Panc1 (cell line): Measurements from ENCODE around the gene DOCK8. TPM values are rescaled to one million over a fixed set of nuclear protein-coding genes. Genes with fewer than 3 reads are reported as not detected.

Source experiments
- ATAC-seq: fragments of 200-7000 bp; cut with Tn5 transposase; 2 replicates; pipeline ENCODE4 v1.9.1; 2020; ENCODE audit warnings: mild to moderate bottlenecking, moderate library complexity
- BruUV-seq: library from RNA; stranded (reverse); fragments of 400-500 nt; replicated peaks from 2 replicates; lab custom pipeline; 2021; lab: Mats Ljungman, UMichigan
- CTCF ChIA-PET: fragments of 300-600 bp; sonication (Branson Sonifier 250); formaldehyde crosslinking; loops from one replicate; lab custom pipeline; 2022; ENCODE audit warnings: antibody characterized with exemption; lab: Charles Lee
- POLR2A ChIA-PET: fragments of 300-600 bp; sonication (Branson Sonifier 250); formaldehyde crosslinking; loops from one replicate; lab custom pipeline; 2022; ENCODE audit warnings: antibody characterized with exemption; lab: Charles Lee
- DNase-seq: peaks from one replicate; pipeline ENCODE4 v3.0.0-alpha.2; 2010; ENCODE audit warnings: low read depth, low spot score
- H3K27ac ChIP-seq: 2 replicates; pipeline ENCODE4 v1.5.1; 2011; ENCODE audit warnings: mild to moderate bottlenecking, low read length, inconsistent platforms
- H3K27me3 ChIP-seq: fragments of 200-500 bp; sonication (Bioruptor generic); 2 replicates; pipeline ENCODE4 v1.6.0; 2014; ENCODE audit warnings: low read length, inconsistent platforms; ENCODE audit not compliant: control insufficient read depth, insufficient read depth
- H3K36me3 ChIP-seq: fragments of 200-500 bp; sonication (Bioruptor generic); 2 replicates; pipeline ENCODE4 v1.5.1; 2014; ENCODE audit warnings: inconsistent platforms, mild to moderate bottlenecking, low read length, moderate library complexity; ENCODE audit not compliant: control insufficient read depth, insufficient read depth
- H3K4me1 ChIP-seq: 2 replicates; pipeline ENCODE4 v1.5.1; 2011; ENCODE audit warnings: inconsistent platforms, mild to moderate bottlenecking, low read length, moderate library complexity; ENCODE audit not compliant: control insufficient read depth, insufficient read depth
- H3K4me3 ChIP-seq, 2 experiments: 2 replicates each; pipeline ENCODE4 v1.5.1; 2011 to 2012; ENCODE audit warnings: low read depth in 2 of 2, low read length in 2 of 2, mild to moderate bottlenecking in 2 of 2, inconsistent platforms in 1 of 2, moderate library complexity in 1 of 2
- H3K9me3 ChIP-seq: fragments of 200-500 bp; sonication (Bioruptor generic); 2 replicates; pipeline ENCODE4 v1.5.1; 2014; ENCODE audit warnings: low read depth, mild to moderate bottlenecking, inconsistent platforms, low read length, moderate library complexity; ENCODE audit not compliant: control insufficient read depth, insufficient read depth
- POLR2AphosphoS5 ChIP-seq: IDR thresholded peaks from 2 replicates; pipeline ENCODE4 v1.6.1; 2012; ENCODE audit warnings: mild to moderate bottlenecking, low read depth, low read length, moderate library complexity
- SIN3A ChIP-seq: IDR thresholded peaks from 2 replicates; pipeline ENCODE4 v1.6.1; 2012; ENCODE audit warnings: low read depth, mild to moderate bottlenecking, low read length, moderate library complexity, borderline replicate concordance; ENCODE audit not compliant: insufficient read depth
- TCF7L2 ChIP-seq: IDR thresholded peaks from 2 replicates; pipeline ENCODE4 v1.6.1; 2011; ENCODE audit warnings: mild to moderate bottlenecking, low read depth, low read length, inconsistent platforms
- in situ Hi-C: cut with HindIII; loops from 2 replicates; pipeline ENCODE4 v1.10.0; 2016; ENCODE audit warnings: low sequenced_read_pairs, low pct_unique_long_range_greater_than_20kb
- intact Hi-C: fragments of 100-400 bp; cut with micrococcal nuclease; formaldehyde crosslinking; loops from one replicate; pipeline ENCODE4 v1.10.0; 2022; ENCODE audit not compliant: unreplicated experiment
- total RNA-seq: library from RNA; stranded (reverse); gene quantifications from one replicate; pipeline ENCODE4 v1.2.1, GENCODE V29; 2021; ENCODE audit not compliant: unreplicated experiment
- TF ChIP-seq, protein P1 (sequence below), 2 experiments: IDR thresholded peaks; 2 replicates each; pipeline ENCODE4 v1.6.1; 2011 to 2012; ENCODE audit warnings: low read depth in 2 of 2, control low read depth in 1 of 2, low read length in 1 of 2, mild to moderate bottlenecking in 1 of 2, moderate library complexity in 1 of 2; ENCODE audit not compliant: insufficient read depth in 1 of 2
- TF ChIP-seq, protein P2 (sequence below): fragments of 450-650 bp; IDR thresholded peaks from 2 replicates; pipeline ENCODE4 v1.5.1; 2017; ENCODE audit warnings: mild to moderate bottlenecking

The DOCK8 gene
- total RNA-seq, 1 experiment from 2014 or later, result 1.4 TPM

GRCh38 chr9:503326-503725 lies 288.7 kb downstream of the DOCK8 start:
- Histone ChIP-seq H3K9me3 (no peaks in the 10 kb centered on the region), H3K27me3 (no peaks in the 10 kb centered on the region), H3K4me1 (no peaks in the 10 kb centered on the region; the same call in 1 of the 2 replicates), H3K4me3 (peak overlapping the region; percentile 46 to 54), H3K36me3 (no peaks in the 10 kb centered on the region), H3K27ac (peak overlapping the region; percentile 68)
- ChIA-PET POLR2A (no interaction called here), CTCF (no interaction called here)
- intact Hi-C loops, result no loop called here
- no TSS peak for BruUV-seq
- TF ChIP-seq POLR2AphosphoS5, result no peak
- no peak for TF ChIP-seq TCF7L2
- no peak for TF ChIP-seq SIN3A
- TF ChIP-seq, protein P1, sequence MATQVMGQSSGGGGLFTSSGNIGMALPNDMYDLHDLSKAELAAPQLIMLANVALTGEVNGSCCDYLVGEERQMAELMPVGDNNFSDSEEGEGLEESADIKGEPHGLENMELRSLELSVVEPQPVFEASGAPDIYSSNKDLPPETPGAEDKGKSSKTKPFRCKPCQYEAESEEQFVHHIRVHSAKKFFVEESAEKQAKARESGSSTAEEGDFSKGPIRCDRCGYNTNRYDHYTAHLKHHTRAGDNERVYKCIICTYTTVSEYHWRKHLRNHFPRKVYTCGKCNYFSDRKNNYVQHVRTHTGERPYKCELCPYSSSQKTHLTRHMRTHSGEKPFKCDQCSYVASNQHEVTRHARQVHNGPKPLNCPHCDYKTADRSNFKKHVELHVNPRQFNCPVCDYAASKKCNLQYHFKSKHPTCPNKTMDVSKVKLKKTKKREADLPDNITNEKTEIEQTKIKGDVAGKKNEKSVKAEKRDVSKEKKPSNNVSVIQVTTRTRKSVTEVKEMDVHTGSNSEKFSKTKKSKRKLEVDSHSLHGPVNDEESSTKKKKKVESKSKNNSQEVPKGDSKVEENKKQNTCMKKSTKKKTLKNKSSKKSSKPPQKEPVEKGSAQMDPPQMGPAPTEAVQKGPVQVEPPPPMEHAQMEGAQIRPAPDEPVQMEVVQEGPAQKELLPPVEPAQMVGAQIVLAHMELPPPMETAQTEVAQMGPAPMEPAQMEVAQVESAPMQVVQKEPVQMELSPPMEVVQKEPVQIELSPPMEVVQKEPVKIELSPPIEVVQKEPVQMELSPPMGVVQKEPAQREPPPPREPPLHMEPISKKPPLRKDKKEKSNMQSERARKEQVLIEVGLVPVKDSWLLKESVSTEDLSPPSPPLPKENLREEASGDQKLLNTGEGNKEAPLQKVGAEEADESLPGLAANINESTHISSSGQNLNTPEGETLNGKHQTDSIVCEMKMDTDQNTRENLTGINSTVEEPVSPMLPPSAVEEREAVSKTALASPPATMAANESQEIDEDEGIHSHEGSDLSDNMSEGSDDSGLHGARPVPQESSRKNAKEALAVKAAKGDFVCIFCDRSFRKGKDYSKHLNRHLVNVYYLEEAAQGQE (IDR thresholded peaks at IDR 0.05; ENCODE audit: insufficient read depth in 1 of 2, low read depth in 2 of 2, low read length in 1 of 2), result no peak
- TF ChIP-seq, protein P2, sequence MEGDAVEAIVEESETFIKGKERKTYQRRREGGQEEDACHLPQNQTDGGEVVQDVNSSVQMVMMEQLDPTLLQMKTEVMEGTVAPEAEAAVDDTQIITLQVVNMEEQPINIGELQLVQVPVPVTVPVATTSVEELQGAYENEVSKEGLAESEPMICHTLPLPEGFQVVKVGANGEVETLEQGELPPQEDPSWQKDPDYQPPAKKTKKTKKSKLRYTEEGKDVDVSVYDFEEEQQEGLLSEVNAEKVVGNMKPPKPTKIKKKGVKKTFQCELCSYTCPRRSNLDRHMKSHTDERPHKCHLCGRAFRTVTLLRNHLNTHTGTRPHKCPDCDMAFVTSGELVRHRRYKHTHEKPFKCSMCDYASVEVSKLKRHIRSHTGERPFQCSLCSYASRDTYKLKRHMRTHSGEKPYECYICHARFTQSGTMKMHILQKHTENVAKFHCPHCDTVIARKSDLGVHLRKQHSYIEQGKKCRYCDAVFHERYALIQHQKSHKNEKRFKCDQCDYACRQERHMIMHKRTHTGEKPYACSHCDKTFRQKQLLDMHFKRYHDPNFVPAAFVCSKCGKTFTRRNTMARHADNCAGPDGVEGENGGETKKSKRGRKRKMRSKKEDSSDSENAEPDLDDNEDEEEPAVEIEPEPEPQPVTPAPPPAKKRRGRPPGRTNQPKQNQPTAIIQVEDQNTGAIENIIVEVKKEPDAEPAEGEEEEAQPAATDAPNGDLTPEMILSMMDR, result no peak
- no peak for ATAC-seq
- no peak for DNase-seq
- in situ Hi-C loops, result no loop called here

GRCh38 chr9:503881-504852 lies 289.5 kb downstream of the DOCK8 start, which contains the start of gene KANK1:
KANK1 (plus strand) TSS chr9:504695.
- Histone ChIP-seq H3K4me1 (no peaks in the 10 kb centered on the region; the same call in 1 of the 2 replicates), H3K27ac (peak within 1 kb of the TSS; percentile 68), H3K36me3 (no peaks in the 10 kb centered on the region), H3K9me3 (no peaks in the 10 kb centered on the region), H3K27me3 (no peaks in the 10 kb centered on the region), H3K4me3 (peak within 1 kb of the TSS; percentile 46 to 58)
- POLR2A ChIA-PET, result no interaction called here
- no TSS peak for BruUV-seq
- no peak for TF ChIP-seq POLR2AphosphoS5
- TF ChIP-seq, protein P1 (IDR thresholded peaks at IDR 0.05; ENCODE audit: insufficient read depth in 1 of 2, low read depth in 2 of 2, low read length in 1 of 2), result no peak
- TF ChIP-seq TCF7L2, result no peak
- TF ChIP-seq SIN3A, result no peak
- TF ChIP-seq, protein P2, result peak; percentile 47
- CTCF ChIA-PET, result no interaction called here
- no peak for DNase-seq
- in situ Hi-C loops (no loop called here), intact Hi-C loops (no loop called here)
- ATAC-seq, result peak; percentile 93
